Activated CD4-positive, alpha-beta T cell treated with anti-CD3 and anti-CD28 coated beads for 48 hours (primary cell): ENCODE results near the gene TARS3.

ENCODE experiments used
- DNase-seq: peaks from one replicate; pipeline ENCODE4 v3.0.0-alpha.2; 2020

TARS3 gene

GRCh38 chr15:101697488-101697887 lies 26.8 kb downstream of the TARS3 start:
- no peak for DNase-seq

GRCh38 chr15:101696829-101697228 lies 27.4 kb downstream of the TARS3 start:
- DNase-seq: no peak

DNA sequence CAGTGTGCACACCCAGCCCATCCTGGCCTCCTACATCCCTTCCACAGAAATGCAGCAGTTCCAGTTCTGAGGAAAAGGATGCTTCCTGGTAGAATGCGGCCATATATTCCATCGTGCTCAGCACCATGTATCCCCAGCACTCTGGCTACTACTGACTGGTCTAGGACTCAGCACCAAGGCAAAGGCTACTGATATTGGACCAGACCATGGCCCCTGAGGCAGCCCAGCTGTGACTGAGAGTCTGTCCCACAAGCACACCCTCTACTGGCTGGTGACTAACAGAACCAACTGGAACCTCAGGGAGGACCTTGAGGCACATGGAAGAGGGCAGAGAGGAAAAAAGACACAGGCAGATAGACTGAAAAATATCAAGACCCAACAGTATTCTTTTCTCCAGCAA lies 30.0 kb downstream of the TARS3 start:
- DNase-seq: no peak

GRCh38 chr15:101692801-101693598 lies 31.3 kb downstream of the TARS3 start:
- DNase-seq: peak; percentile 26

- DNase-seq: peak; percentile 60
These were observed 34.4 kb downstream of the TARS3 start for GRCh38 chr15:101689901-101690300.

DNA sequence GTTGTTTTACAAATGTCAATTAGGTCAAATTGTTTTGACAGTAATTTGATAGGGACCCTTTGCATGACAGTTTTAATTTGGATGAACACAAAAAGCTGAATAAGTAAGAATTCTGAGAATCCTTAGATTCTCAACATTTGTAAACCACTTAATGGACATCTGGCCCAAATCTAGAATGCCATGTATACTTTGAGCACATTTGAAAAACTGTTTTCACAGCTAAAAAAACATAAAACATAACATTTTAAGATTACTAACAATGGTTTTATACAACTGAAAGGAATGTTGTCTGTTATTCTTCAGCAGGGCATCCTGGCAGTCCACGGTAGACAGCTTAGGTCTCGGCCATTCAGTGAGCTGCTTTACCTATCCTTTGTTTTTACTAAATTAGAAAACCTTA lies 37.6 kb downstream of the TARS3 start:
- no peak for DNase-seq

- DNase-seq: no peak
These were observed 39.4 kb downstream of the TARS3 start for GRCh38 chr15:101684877-101685276.

- no peak for DNase-seq
These were observed 39.9 kb downstream of the TARS3 start for GRCh38 chr15:101684384-101684783.

DNA sequence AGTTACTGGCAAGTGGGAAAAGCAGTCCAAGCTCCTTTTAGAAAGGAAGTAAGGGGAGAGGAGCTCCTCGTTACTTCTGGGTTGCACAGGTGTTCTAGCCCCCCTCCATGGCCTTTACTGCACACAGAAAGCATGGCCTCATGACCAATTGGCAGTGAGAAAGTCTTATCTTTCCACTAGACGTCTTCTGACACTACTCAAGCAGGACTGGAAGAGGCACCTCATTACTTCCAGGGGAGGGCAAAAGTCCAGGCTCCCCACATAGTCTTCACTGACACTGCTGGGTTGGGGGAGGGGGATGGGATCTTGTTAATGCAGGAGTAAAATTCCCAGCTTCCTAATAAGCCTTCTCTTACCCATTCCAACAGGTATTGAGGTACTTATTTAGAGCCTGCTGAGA lies 44.5 kb downstream of the TARS3 start:
- no peak for DNase-seq

GRCh38 chr15:101676921-101677329 lies 47.3 kb downstream of the TARS3 start:
- no peak for DNase-seq

GRCh38 chr15:101675796-101676582 lies 48.3 kb downstream of the TARS3 start:
- no peak for DNase-seq

DNA sequence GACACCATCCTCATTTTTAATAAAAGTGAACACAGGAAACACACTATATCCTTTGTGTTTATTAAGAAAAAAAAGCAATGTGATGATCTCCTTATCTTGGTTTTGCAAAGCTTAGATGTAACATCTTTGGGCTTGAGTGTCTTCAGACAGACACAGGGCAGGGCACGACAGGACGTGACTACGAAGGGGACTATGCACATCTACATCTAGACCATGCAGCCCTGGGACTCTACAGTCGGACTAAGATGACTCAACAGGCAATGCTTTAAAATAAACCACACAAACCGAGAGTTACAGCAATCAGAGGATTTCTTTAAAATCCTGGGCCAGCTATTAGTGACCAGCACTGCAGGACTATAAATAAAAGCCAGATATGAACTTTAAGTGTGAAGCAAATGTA lies 49.3 kb downstream of the TARS3 start:
- DNase-seq: no peak

DNA sequence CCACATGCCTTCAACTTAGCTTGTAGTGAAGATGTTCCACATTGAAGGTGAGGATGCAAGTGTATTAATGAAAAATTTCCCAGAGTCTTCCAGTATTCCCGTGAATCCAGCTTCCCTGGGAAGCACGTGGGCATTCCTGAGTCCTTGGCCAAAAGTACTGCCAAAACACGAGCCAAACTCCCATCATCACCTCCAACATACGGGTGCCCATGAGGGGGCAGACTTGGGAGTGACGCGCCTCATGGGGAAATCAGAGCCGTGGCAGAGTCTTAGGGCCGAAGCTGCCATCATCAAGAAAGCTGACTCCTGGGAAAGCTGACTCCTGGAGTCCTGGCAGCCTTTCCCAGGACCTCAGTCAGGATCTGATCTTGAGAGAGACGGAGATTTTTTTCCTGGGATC lies 52.0 kb downstream of the TARS3 start:
- no peak for DNase-seq

- DNase-seq: no peak
These were observed 54.5 kb downstream of the TARS3 start for GRCh38 chr15:101669744-101670143.

- DNase-seq: no peak
These were observed 56.4 kb downstream of the TARS3 start for GRCh38 chr15:101667881-101668280.

GRCh38 chr15:101664303-101664913 lies 59.9 kb downstream of the TARS3 start:
- DNase-seq: no peak

- DNase-seq: no peak
These were observed 62.1 kb downstream of the TARS3 start for GRCh38 chr15:101662203-101662602.

- no peak for DNase-seq
These were observed 64.3 kb downstream of the TARS3 start for GRCh38 chr15:101660005-101660404.

DNA sequence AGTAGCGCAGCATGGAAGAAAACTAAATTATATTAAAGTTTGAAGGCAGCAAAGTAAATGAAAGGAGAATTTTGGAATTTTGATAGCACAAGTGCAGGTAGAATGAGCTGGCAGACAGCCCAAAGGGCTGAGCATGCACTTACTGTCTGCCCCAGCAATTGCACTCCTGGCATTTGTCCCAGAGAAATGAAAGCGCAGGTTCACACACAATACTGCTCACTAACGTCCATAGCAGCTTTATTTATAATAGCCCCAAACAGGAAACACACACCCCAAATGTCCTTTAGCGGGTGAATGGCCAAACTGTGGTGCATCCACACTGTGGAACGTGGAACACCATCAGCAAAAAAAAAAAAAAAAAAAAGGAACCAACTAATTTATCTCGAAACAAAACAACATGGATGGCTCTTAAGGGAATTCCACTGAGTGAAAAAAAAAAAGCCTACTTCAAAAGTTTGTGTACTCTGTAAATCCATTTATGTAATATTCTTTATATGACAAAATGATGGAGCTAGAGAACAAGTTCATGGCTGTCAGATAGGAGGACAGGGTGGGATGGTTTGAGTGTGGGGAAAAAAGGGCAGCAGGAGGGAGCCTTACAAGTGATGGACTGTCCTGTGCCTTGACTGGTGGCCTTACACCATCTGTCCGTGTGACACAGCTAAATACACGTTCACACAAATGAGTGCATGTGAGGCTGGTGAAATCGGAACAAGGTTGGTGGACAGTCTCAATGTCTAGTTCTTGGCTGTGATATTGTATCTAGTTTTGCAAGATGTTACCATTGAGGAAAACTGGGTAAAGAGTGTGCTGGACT lies 66.1 kb downstream of the TARS3 start:
- no peak for DNase-seq

- DNase-seq: no peak
These were observed 67.1 kb downstream of the TARS3 start for GRCh38 chr15:101657171-101657570.

DNA sequence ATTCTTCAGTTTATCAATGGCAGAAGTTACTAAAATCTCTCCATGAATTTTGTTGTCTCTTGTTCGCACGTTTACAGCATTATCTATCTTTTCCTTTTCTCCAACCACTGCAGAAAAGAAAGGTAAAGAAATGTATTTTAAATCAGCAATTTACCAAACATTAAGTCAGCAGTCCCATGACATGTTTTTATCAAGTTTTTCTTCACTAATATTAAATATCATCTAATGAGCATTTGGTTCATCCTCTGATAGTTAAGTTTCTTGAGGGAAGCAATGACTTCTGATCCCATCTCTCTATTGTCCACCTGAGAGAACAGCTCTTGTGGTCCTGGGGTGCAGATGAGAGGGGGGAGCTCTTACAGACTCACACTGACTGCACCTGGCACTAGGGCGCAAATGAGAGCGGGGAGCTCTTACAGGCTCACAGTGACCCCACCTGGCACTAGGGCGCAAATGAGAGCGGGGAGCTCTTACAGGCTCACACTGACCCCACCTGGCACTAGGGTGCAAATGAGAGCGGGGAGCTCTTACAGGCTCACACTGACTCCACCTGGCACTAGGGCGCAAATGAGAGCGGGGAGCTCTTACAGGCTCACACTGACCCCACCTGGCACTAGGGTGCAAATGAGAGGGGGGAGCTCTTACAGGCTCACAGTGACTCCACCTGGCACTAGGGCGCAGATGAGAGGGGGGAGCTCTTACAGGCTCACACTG lies 69.5 kb downstream of the TARS3 start:
- peak; percentile 38 for DNase-seq

DNA sequence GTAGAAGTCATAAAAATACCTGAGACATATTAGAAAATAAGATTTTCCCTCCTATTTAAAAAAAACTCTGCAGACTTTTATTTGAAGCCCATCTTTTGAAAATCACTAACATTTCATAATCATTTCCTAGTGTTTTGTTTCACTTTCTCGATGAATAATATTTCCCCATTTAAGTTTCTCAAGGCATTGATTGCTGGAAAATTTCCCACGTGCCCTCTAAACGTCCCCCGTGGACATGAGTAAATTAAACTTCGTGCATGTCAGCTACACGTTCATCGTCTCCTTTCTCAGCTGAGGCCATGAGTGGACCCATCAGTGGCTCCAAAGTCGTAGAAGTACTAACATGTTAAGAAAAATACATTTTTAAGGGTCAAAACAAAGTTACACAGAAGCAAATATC lies 70.1 kb downstream of the TARS3 start:
- DNase-seq: no peak
